Tibial nerve (tissue), 3 donors: ENCODE results near the gene LRBA.

Experiments
- CTCF ChIP-seq, 5 experiments: fragments of 200-600 bp in 3 of 5; fragments of 450-650 bp in 2 of 5; sonication (generic) in 3 of 5; IDR thresholded peaks; one replicate each; pipeline ENCODE4 v1.5.1; 2016 to 2019; ENCODE audit warnings: antibody characterized with exemption in 5 of 5, mild to moderate bottlenecking in 3 of 5, moderate library complexity in 2 of 5
- POLR2A ChIP-seq, 2 donors: fragments of 450-650 bp; IDR thresholded peaks; one replicate each; pipeline ENCODE4 v1.6.1; 2017; ENCODE audit warnings: antibody characterized with exemption in 2 of 2, mild to moderate bottlenecking in 2 of 2, moderate library complexity in 2 of 2

GRCh38 chr4:150988238-150988637 is 26.8 kb downstream of the LRBA start:
- TF ChIP-seq CTCF (IDR thresholded peaks at IDR 0.05) (no peak), POLR2A (IDR thresholded peaks at IDR 0.05) (no peak)
